NCI-H1048 (cell line): ENCODE results near the gene SELENOI.
A peak's percentile ranks its signal among the peaks of the same experiment; 100 is the strongest.
"Not testable (repeated sequence)": the region's sequence is repeated elsewhere in the genome, so short reads cannot be mapped to it uniquely, and the experiment has no call there.

Experiments used
- DNase-seq: peaks from one replicate; lab custom pipeline; 2025; lab: John Stamatoyannopoulos, UW

SELENOI gene

GRCh38 chr2:26327291-26328272 lies 18.4 kb upstream of the SELENOI start:
- DNase-seq = no peak

- not testable (repeated sequence) for DNase-seq
Measured at GRCh38 chr2:26329083-26329482, 16.9 kb upstream of the SELENOI start.

GRCh38 chr2:26330114-26330549 lies 15.8 kb upstream of the SELENOI start:
- no peak for DNase-seq

GRCh38 chr2:26330604-26331003 lies 15.3 kb upstream of the SELENOI start:
- DNase-seq = no peak

DNA sequence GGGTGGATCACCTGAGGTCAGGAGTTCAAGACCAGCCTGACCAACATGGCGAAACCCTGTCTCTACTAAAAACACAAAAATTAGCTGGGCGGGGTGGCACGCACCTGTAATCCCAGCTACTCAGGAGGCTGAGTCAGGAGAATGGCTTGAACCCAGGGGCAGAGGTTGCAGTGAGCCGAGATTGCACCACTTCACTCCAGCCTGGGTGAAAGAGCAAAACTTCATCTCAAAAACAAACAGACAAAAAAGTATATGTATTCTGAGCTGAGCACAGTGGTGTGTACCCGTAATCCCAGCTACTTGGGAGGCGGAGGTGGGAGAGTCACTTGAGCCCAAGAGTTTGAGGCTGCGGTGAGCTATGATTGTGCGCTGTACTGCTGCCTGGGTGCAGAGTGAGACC lies 14.6 kb upstream of the SELENOI start:
- DNase-seq = not testable (repeated sequence)

DNA sequence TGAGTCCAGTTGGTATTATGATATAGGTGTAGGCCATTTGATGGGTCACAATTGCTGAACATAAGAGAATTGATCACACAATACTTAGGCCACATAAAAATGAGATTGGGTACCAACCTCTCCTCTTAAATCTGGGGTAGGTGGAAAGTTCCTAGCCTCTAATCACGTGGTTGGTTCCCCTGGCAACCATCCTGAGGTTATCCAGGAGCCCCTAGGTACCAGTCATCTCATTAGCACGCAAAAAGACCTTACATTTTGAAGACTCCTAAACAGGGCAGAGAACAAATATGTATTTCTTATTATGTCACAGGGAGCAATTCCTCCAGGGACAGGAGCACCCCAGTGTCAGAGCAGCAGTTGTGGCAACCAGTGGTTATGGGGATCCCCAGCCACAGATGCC lies 12.7 kb upstream of the SELENOI start:
- DNase-seq = no peak

GRCh38 chr2:26335231-26335630 lies 10.7 kb upstream of the SELENOI start:
- DNase-seq = no peak

GRCh38 chr2:26336719-26337118 lies 9.2 kb upstream of the SELENOI start:
- DNase-seq = no peak

- DNase-seq = no peak
Measured at GRCh38 chr2:26337298-26337697, 8.6 kb upstream of the SELENOI start.

GRCh38 chr2:26340831-26341230 lies 5.1 kb upstream of the SELENOI start:
- no peak for DNase-seq

GRCh38 chr2:26344581-26345282 lies 1.2 kb upstream of the SELENOI start:
- DNase-seq = no peak

- DNase-seq = no peak
Measured at GRCh38 chr2:26345283-26345544, 729 bp upstream of the SELENOI start.

GRCh38 chr2:26346454-26347053 lies 611 bp downstream of the SELENOI start, which contains the start of gene ADGRF3:
TSS of gene ADGRF3 (minus strand) at chr2:26346789. CDS start at chr2:26346234, 555 bp downstream.
- DNase-seq = peak; percentile 23

DNA sequence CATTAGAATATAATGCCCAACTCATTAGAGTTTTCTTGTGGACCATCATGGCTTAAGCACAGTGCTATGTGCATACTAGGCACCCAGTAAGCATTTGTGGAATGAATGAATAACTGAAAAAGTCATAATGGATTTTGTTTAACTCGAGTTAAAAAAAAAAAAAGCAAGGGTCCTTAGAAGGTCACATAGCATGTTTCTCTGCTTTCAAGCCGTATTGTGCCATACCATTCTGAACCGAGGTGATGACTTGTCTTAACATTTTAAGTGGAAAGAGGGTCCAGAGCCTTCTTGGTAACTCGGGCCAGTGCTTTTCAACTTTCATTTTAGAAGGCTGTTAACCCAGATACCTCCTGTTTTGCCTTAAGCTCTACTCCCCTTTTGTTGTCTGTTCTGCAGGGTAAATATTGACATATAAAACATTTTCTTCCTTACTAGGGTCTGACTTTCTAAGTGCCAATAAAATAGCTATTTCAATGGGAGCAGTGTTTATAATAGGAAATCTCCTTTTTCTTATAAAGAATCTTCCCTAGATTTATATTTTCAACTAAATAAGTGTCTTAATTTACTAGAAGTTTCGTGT lies 1.4 kb downstream of the SELENOI start:
- DNase-seq = no peak

- DNase-seq = no peak
Measured at GRCh38 chr2:26349690-26350089, 3.7 kb downstream of the SELENOI start.

GRCh38 chr2:26351375-26352090 lies 5.6 kb downstream of the SELENOI start:
- DNase-seq = no peak

DNA sequence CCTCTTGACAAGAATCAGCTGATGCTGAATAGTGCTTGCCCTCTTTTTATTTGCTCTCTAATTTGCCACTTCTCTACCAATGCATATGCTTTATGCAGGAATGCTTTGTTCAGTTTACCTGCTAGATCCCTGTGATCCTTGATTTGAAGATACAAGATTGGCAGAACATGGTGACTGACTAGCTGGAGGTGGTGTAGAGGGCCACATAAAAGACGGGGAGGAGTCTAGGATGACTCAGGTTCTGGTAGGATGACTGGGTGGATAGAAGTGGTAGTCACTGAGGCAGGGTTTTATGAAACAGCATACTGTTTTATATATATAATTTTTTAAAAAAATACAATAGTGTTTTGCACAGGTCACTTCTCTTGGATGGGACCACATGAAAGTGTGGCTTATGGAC lies 6.9 kb downstream of the SELENOI start:
- no peak for DNase-seq

- DNase-seq = not testable (repeated sequence)
Measured at GRCh38 chr2:26354469-26354868, 8.5 kb downstream of the SELENOI start.

GRCh38 chr2:26355038-26355995 lies 9.4 kb downstream of the SELENOI start:
- DNase-seq = no peak

- DNase-seq = no peak
Measured at GRCh38 chr2:26356111-26356510, 10.2 kb downstream of the SELENOI start.

DNA sequence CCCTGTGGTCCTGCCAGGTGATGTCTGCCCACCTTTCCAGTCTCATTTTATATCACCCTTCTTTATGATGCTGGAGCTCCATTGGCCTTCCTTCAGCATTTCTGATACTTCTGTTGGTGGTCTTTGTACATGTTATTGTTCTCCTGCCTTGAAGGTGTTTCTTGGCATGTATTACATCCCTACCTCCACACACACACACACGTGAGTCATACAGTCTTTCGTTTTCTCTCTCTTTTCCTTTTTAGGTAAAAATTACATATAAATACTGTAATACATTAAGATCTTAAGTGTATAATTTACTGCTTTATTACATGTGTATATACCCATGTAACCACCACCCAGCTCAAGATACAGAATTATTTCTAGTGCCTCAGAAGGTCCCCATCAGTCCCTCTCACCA lies 10.8 kb downstream of the SELENOI start:
- DNase-seq = no peak
